ENCODE results near the gene TRIM63. TPM values are rescaled to one million over a fixed set of nuclear protein-coding genes. Genes with fewer than 3 reads are reported as not detected.
"Not testable (repeated sequence)": the region's sequence is repeated elsewhere in the genome, so short reads cannot be mapped to it uniquely, and the experiment has no call there.

The TRIM63 gene
- total RNA-seq, result not detected

DNA sequence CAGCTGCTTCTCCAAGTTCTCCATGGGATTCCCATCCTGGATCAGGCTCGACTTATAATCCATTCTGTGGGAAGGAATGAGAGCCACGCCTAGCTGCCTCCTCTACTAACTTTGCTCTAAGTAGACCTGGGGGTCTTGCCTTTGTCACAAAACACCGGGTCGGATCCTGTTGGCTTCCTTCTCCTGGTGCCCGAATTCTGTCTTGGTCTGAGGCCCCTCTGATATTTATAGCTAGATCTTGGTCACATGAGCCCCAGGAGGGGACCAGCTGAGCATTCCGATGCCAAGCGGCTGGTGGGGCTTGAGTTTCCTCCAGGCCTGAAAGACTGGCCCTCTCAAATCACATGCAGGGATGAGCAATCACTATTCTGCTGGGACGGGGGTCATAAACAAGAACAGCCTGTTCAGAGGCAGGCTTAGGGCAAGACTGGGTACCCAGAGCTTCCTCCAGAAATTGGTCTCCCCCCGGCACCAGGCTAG is at the start of gene TRIM63:
Gene TRIM63 (minus strand): TSS at position 199 of the 480 bp plus-strand sequence. CDS start 136 bp downstream, at position 63.
- Mint-ChIP-seq H3K27me3 (peaks cover 26% of the 10 kb centered on the region), H3K36me3 (no peaks in the 10 kb centered on the region), H3K9me3 (no peaks in the 10 kb centered on the region), H3K4me3 (no peak within 1 kb of the TSS), H3K27ac (no peak within 1 kb of the TSS), H3K4me1 (no peaks in the 10 kb centered on the region)
- DNase-seq (no peak), ATAC-seq (ENCODE audit: low read depth) (no peak)
- POLR2A ChIA-PET, result no interaction called here

DNA sequence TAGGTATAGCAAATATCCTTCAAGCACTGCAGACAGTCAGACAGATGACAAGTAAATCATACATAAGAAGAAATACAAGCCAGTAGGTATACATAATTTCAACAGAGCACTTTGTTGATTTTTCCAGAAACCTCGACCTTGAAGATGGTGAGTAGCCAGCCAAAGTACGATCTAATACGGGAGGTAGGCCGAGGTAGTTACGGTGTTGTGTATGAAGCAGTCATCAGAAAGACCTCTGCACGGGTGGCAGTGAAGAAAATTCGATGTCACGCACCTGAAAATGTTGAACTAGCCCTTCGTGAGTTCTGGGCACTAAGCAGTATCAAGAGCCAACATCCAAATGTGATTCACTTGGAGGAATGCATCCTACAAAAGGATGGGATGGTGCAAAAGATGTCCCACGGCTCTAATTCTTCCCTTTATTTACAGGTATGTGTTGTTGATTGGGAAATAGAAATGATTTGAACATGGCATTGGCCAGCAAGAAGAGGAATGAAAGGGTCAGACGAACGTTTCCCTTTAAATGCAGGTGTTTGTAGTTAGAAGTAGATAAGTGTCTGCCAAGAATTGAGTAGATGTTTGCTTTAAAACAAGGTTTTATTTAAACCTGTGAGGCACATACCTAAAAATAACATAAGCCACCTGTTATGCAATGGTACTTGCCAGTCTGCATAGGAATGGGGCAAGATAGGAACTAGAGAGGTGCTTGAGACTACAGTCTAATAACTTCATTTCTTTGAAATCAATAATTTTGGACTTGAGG is 46.9 kb upstream of the TRIM63 start:
- POLR2A ChIA-PET, result interaction anchor here (1.5 to 3.1 kb wide), 3 partner anchors 9 to 12 kb away, joined by 11 to 40 read pairs (median 32); no protein-coding TSS in a partner anchor
- H3K9me3 Mint-ChIP-seq, result no peaks in the 10 kb centered on the region
- DNase-seq (no peak), ATAC-seq (ENCODE audit: low read depth) (no peak)
- H3K27ac Mint-ChIP-seq, result no peak overlapping the region
- no peak overlapping the region for H3K4me3 Mint-ChIP-seq
- H3K27me3 Mint-ChIP-seq, result no peaks in the 10 kb centered on the region
- H3K36me3 Mint-ChIP-seq, result peaks cover 22% of the 10 kb centered on the region
- peaks cover 31% of the 10 kb centered on the region for H3K4me1 Mint-ChIP-seq

DNA sequence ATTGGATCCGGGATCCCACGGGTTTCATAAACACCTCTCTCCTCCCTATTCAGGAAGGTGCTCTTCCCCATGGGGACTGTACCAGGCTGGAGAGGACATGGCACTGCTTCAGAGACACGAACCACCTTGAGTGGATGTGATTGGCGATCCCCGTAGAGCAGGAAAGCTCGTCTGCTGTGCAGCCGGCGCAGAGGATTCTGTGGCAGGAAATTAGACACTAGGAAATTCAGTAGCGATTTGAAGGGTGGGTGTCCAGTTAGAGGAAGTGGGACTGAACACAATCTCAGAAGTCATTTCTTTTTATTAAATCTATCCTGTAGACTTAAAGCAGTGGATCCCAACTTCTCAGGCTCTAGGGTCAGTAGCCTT is 45.0 kb upstream of the TRIM63 start:
- POLR2A ChIA-PET, result interaction anchor here (1.1 to 3.1 kb wide), 6 partner anchors 11 to 360 kb away, joined by 4 to 43 read pairs (median 18); partner anchors contain the start of gene HMGN2
- Mint-ChIP-seq H3K4me1 (peaks cover 21% of the 10 kb centered on the region), H3K36me3 (peaks cover 8% of the 10 kb centered on the region), H3K27me3 (no peaks in the 10 kb centered on the region), H3K27ac (peak overlapping the region; percentile 94), H3K9me3 (no peaks in the 10 kb centered on the region), H3K4me3 (peak overlapping the region; percentile 100)
- no peak for DNase-seq
- no peak for ATAC-seq (ENCODE audit: low read depth)

DNA sequence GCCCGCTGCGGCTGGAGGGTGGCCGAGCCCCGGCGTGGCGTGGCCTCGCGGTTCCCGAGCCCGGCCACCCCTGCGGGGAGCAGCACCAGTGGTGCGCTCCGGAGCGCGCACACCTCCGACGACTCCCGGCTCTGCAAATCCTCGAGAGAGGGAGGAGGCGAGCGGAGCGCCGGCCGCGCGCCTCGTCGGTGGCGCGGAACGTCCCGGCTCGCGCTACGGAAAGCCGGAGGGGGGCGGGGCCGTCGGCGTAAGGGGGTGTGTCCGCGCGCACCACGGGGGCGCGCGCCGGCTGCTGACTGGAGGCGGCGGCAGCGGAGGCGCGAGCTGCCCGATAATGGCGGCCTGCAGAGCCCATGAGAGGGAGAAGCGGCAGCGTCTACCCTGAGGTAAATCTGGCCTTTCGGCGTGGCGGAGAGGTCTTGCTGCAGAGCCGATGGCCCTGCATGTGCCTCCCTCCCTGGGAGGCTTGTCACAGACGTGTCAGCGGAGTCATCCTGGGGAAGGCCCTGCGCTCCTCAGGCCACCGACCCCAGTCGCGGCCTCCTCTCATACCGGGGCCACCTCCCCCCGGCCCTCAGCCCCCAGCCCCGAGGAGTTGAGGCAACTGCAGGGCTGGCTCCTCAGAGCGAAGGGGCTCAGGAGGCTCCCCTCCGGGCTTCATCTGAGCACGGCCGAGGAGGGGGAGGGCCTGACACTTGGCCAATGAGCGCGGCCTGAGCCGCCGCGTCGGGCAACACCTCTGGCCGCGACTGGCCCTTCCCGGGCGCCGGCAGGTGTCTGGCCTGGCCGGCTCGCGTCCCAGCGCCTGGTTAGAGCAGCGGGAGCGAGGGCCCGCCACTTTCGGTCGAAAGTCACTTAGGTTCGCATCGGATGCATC is 44.3 kb upstream of the TRIM63 start, which contains the start of gene PDIK1L:
Gene PDIK1L (plus strand): TSS at position 295 of the 877 bp plus-strand sequence. CDS start 2,485 bp downstream, outside the sequence.
- peak within 1 kb of the TSS; percentile 94 for H3K27ac Mint-ChIP-seq
- no peaks in the 10 kb centered on the region for H3K27me3 Mint-ChIP-seq
- POLR2A ChIA-PET, result interaction anchor here (0.6 to 3.1 kb wide), 17 partner anchors 11 to 360 kb away, joined by 3 to 43 read pairs (median 5); partner anchors contain the start of genes CNKSR1, HMGN2 and UBXN11
- ATAC-seq (ENCODE audit: low read depth) (peak; percentile 83), DNase-seq (peak; percentile 96)
- H3K4me1 Mint-ChIP-seq, result peaks cover 21% of the 10 kb centered on the region
- no peaks in the 10 kb centered on the region for H3K9me3 Mint-ChIP-seq
- H3K4me3 Mint-ChIP-seq, result peak within 1 kb of the TSS; percentile 100
- H3K36me3 Mint-ChIP-seq, result peaks cover 5% of the 10 kb centered on the region

DNA sequence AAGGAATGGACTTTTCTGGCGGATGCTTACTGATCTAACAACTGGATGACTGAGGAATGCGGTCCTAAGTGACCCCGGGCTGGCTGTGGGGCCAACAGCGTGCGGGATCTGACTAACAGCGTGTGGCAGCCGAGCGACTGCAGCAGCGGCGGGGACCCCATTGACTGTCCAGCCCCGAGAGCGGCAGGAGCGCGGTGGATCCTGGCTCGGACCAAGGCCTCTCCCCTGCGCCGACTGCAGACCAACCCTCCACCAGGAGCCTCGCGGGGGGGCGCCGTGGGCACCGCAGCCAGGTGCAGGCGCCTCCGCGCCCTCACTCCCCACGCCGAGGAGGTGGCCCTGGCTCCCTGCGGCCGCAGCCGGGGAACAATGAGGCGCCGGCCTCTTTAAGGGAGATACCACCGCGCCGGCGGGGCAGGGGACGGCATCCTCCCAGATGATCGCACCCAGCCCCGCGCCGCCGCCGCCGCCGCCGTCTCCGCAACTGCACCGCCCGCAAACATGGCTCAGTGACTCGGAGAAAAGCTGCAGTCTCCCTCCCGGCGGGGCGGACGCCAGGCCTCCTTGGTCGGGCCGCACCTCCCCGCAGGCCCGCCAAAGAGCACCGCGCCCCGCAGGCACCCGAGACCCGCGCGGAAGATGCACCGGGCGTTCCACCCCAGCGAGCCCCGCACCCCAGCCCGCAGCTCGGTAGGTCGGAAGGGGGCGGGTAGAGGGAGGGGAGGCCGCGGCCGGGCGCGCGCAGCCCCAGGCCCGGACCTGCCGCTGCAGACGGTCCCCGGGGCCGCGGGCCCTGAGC is 43.5 kb upstream of the TRIM63 start:
- Mint-ChIP-seq H3K4me1 (peaks cover 19% of the 10 kb centered on the region), H3K27me3 (no peaks in the 10 kb centered on the region), H3K9me3 (no peaks in the 10 kb centered on the region), H3K27ac (peak overlapping the region; percentile 86), H3K36me3 (peaks cover 5% of the 10 kb centered on the region), H3K4me3 (peak overlapping the region; percentile 88)
- DNase-seq (peak; percentile 86), ATAC-seq (ENCODE audit: low read depth) (peak; percentile 58)
- POLR2A ChIA-PET, result interaction anchor here (0.6 to 3.1 kb wide), 13 partner anchors 12 to 264 kb away, joined by 3 to 43 read pairs (median 5); partner anchors contain the start of genes CNKSR1 and UBXN11

DNA sequence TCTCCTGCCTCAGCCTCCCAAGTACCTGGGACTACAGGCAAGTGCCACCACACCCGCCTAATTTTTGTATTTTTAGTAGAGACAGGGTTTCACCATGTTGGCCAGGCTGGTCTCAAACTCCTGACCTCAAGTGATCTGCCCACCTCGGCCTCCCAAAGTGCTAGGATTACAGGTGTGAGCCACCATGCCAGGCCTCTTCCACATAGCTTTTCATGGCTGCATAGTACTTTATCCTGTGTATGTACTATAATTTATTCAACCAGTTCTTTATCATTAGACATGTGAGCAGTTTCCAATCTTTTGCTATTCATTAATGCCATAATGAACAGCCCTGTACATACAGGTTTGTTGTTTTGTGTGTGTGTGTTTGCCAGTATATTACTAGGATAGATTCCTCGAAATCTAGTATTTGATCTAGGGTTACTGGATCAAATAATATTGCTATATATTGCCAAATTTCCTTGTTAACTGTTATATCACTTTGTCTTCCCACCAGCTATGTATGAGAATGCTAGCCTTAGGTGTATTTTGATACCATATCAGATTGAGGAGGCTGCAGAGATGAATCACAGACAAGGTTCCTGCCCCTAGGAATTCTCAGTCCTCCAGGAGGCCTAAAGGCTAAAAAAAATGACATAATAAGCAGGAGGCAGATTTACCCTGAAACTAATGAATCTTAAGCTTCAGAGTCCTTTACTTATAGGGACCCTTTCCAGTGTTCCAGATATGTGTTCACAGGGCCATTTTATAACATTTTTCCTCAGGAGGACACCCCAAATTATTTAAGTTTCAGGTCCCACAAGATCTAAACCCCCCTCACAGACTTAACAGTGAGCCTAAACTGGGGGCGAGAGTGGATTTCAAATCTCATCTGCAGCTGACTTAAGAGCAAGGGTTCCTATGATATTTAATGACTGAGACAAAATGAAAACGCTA is 42.1 kb upstream of the TRIM63 start:
- POLR2A ChIA-PET, result interaction anchor here (0.6 to 1.2 kb wide), 5 partner anchors 17 to 112 kb away, joined by 3 to 8 read pairs (median 4); partner anchors contain the start of gene PAFAH2
- Mint-ChIP-seq H3K9me3 (no peaks in the 10 kb centered on the region), H3K36me3 (peaks cover 5% of the 10 kb centered on the region), H3K27me3 (no peaks in the 10 kb centered on the region), H3K4me1 (peaks cover 22% of the 10 kb centered on the region), H3K4me3 (peak overlapping the region; percentile 88), H3K27ac (peak overlapping the region; percentile 47)
- DNase-seq (no peak), ATAC-seq (ENCODE audit: low read depth) (no peak)

DNA sequence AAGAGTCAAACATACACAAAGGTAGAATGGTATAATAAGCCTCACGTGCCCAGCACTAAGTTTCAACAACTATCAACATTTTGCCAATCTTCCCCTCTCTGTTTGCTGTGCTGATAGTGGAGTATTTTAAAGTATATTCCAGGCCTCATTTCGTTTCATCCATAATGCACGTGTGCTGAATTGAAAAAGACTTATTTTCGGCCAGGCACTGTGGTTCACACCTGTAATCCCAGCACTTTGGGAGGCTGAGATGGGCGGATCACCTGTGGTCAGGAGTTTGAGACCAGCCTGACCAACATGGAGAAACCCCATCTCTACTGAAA is 37.8 kb upstream of the TRIM63 start:
- H3K4me3 Mint-ChIP-seq; ATAC-seq (ENCODE audit: low read depth); H3K36me3 Mint-ChIP-seq; H3K27ac Mint-ChIP-seq; DNase-seq; H3K9me3 Mint-ChIP-seq: not testable (repeated sequence)
- POLR2A ChIA-PET, result interaction anchor here (3.0 kb wide), 1 partner anchor 40 kb away, joined by 15 read pairs; no protein-coding TSS in a partner anchor
- H3K4me1 Mint-ChIP-seq, result peaks cover 13% of the 10 kb centered on the region
- H3K27me3 Mint-ChIP-seq, result peaks cover 14% of the 10 kb centered on the region

DNA sequence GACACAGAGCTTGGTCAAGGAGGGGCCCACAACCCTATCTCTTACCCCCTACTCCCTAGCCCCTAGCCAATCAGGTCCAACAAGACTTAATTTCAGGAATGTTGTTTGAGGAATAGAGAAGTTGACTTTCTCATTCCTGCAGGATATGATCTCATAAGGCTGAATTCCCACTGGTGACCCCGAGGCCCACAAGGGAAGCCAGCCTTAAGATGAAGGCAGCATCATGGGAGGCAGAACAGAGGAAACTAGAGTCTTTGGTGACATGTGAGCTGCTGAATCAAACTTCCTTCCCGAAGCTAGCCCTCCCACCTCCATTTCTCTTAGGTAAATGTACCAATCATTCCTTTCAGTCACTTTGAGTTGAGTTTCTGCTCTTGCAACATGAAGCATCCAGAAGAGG is 35.1 kb upstream of the TRIM63 start:
- Mint-ChIP-seq H3K27me3 (peaks cover 21% of the 10 kb centered on the region), H3K36me3 (no peaks in the 10 kb centered on the region), H3K9me3 (no peaks in the 10 kb centered on the region), H3K4me3 (no peak overlapping the region), H3K27ac (no peak overlapping the region), H3K4me1 (peaks cover 13% of the 10 kb centered on the region)
- DNase-seq (no peak), ATAC-seq (ENCODE audit: low read depth) (no peak)
- POLR2A ChIA-PET, result interaction anchor here (3.0 kb wide), 1 partner anchor 43 kb away, joined by 15 read pairs; no protein-coding TSS in a partner anchor

DNA sequence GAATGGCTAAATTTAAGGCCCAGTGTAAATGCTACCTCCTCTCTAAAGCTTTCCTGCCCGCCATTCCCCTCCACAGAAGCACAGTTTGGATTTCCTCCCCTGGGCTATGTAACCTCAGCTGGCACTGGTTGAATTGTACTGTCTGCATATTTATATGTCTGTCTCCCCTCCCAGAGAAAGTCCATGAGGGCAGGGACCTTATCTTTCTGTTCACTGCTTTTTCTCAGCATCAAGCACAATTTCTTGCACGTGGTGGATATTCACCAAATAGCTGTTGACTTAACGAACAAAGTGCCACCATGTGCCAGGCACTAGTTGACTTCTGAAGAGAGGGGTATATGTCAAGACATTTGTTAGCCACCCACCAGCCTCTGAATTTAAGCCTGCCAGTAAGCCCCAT is 34.7 kb upstream of the TRIM63 start:
- POLR2A ChIA-PET, result interaction anchor here (0.7 kb wide), 1 partner anchor 43 kb away, joined by 3 read pairs; no protein-coding TSS in a partner anchor
- ATAC-seq (ENCODE audit: low read depth) (no peak), DNase-seq (no peak)
- Mint-ChIP-seq H3K36me3 (no peaks in the 10 kb centered on the region), H3K9me3 (no peaks in the 10 kb centered on the region), H3K27me3 (peaks cover 21% of the 10 kb centered on the region), H3K4me3 (no peak overlapping the region), H3K27ac (no peak overlapping the region), H3K4me1 (peaks cover 13% of the 10 kb centered on the region)

DNA sequence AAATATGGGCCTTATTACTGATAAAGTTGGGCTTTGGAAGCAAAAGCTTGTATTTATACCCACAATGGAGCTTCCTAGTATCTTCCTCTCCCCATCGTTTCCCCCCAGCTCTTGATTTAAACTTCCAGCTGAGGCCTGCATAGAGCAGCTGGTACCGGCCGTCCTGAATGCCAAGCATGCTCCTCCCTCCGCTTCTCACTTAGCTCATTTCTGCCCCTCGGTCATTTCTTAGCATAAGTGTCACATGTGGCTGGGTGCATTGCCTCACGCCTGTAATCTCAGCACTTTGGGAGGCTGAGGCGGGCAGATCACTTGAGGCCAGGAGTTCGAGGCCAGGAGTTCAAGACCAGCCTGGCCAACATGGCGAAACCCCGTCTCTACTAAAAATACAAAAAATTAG is 32.8 kb upstream of the TRIM63 start:
- Mint-ChIP-seq H3K27me3 (peaks cover 29% of the 10 kb centered on the region), H3K4me1 (peaks cover 12% of the 10 kb centered on the region)
- not testable (repeated sequence) for H3K4me3 Mint-ChIP-seq; H3K27ac Mint-ChIP-seq; H3K36me3 Mint-ChIP-seq; DNase-seq; ATAC-seq (ENCODE audit: low read depth); H3K9me3 Mint-ChIP-seq
- POLR2A ChIA-PET, result interaction anchor here (0.5 kb wide), 1 partner anchor 30 kb away, joined by 4 read pairs; no protein-coding TSS in a partner anchor

DNA sequence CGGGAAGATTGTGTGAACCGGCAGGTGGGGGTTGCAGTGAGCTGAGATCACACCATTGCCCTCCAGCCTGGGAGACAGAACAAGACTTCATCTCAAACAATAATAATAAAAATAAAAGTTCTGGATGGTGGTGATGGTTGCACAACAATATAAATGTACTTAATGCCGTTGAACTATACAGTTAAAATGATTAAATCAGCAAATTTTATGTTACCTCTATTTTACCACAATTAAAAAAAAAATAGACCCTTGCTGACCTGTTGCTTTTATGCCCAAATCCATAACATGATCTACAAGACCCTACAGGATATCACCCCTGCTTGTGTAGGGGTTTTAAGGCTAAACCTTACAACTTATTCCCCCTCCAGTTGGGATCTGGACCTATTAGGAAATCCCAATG is 32.4 kb upstream of the TRIM63 start:
- DNase-seq (no peak), ATAC-seq (ENCODE audit: low read depth) (no peak)
- POLR2A ChIA-PET, result interaction anchor here (0.5 kb wide), 1 partner anchor 30 kb away, joined by 4 read pairs; no protein-coding TSS in a partner anchor
- Mint-ChIP-seq H3K27me3 (peaks cover 29% of the 10 kb centered on the region), H3K4me3 (no peak overlapping the region), H3K9me3 (no peaks in the 10 kb centered on the region), H3K4me1 (peaks cover 8% of the 10 kb centered on the region), H3K36me3 (no peaks in the 10 kb centered on the region), H3K27ac (no peak overlapping the region)

Data from activated naive CD8-positive, alpha-beta T cell treated with anti-CD3 and anti-CD28 coated beads, Interleukin-2, amount 10 ng/mL, durations not matched to agents 7 days and 5 days (primary cell).